PFSK-1 (cell line): ENCODE measurements around the gene HCRTR1.

Experiments
- FOXP2 ChIP-seq: optimal IDR thresholded peaks from 2 replicates; pipeline ENCODE3; 2011; ENCODE audit warnings: borderline replicate concordance, control low read depth, inconsistent platforms; ENCODE audit not compliant: insufficient read depth; ENCODE audit errors: extremely low read length, extremely low read depth
- POLR2AphosphoS5 ChIP-seq: IDR thresholded peaks from 2 replicates; pipeline ENCODE4 v1.6.1; 2012; ENCODE audit warnings: low read depth, mild to moderate bottlenecking, control low read depth, low read length, moderate library complexity
- REST ChIP-seq, 2 experiments: IDR thresholded peaks; 2 replicates each; pipeline versions ENCODE4 v1.6.1 to v1.8.0; 2011 to 2012; ENCODE audit warnings: low read depth in 2 of 2, low read length in 2 of 2, control low read depth in 1 of 2, inconsistent platforms in 1 of 2, mild to moderate bottlenecking in 1 of 2, moderate library complexity in 1 of 2; ENCODE audit not compliant: insufficient read depth in 1 of 2
- SIN3A ChIP-seq: IDR thresholded peaks from 2 replicates; pipeline ENCODE4 v1.6.1; 2012; ENCODE audit warnings: mild to moderate bottlenecking, low read length, moderate library complexity, borderline replicate concordance; ENCODE audit not compliant: insufficient read depth
- TAF1 ChIP-seq: IDR thresholded peaks from 2 replicates; pipeline ENCODE4 v1.6.1; 2012; ENCODE audit warnings: low read length, control low read depth, borderline replicate concordance; ENCODE audit not compliant: insufficient read depth

The HCRTR1 gene

GRCh38 chr1:31607360-31607759, 10.1 kb upstream of the HCRTR1 start:
- TF ChIP-seq POLR2AphosphoS5 = no peak
- TF ChIP-seq FOXP2 = no peak
- TF ChIP-seq TAF1 = no peak
- TF ChIP-seq SIN3A = no peak
- no peak for TF ChIP-seq REST (IDR thresholded peaks at IDR 0.05; ENCODE audit: insufficient read depth in 1 of 2, low read depth in 2 of 2, low read length in 2 of 2)

DNA sequence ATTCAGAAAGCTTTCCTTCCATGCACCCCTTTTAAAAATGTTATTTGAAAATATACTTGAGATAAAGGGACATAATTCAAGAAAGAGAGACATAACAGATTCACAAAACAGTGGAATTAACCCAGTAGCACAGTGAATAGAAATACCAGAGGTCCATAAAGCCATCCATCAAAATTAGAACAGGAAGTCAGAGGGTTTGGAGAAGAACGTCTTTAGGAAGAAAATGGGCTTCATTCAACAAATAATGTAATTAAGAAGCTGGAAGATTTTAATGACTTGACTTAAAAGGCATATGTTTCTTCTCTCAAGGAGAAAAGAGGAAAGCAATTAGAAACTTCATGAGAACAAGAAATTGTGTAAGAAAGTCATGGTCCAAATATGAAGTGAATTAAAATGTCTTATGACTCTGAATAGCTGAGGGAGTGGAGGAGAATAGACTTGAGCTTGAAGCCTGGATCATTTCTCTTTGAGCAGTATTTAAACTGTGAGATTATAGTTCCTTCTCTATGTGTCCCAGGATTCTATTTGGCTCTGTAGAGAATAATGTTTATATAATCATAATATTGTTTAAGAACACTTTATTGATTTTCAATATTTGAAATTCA, 7.9 kb upstream of the HCRTR1 start:
- TF ChIP-seq POLR2AphosphoS5 (no peak), FOXP2 (no peak), REST (IDR thresholded peaks at IDR 0.05; ENCODE audit: insufficient read depth in 1 of 2, low read depth in 2 of 2, low read length in 2 of 2) (no peak)

DNA sequence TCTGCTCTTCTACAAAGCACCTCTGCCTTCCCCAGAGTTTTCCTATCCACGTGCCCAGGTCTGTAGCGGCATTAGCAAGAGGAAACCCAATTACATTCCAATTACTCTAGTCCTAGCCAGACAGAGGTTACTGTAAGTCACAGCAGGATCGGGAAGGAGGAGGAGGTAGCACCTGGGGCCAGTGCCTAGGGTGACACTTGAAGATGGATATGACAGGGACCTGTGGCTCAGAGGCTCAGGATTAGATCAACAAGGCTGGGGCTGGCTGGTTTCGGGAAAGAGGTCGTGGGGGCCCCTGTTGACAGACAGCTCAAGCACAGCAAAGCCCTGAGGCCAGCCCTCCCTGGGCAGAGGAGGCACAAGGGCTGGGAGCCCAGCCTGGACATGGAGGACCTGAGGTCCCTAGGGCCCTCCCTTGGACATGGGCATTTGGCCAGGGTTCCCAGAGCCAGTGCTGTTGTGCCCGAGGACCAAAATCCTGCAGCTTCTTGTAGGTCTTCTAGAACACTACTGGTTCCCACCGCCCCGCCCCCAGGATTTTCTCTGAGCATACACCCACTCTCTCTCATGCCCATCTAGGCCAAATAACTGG, 3.0 kb upstream of the HCRTR1 start:
- TF ChIP-seq SIN3A (no peak), POLR2AphosphoS5 (no peak), REST (IDR thresholded peaks at IDR 0.05; ENCODE audit: insufficient read depth in 1 of 2, low read depth in 2 of 2, low read length in 2 of 2) (no peak), FOXP2 (no peak), TAF1 (no peak)

DNA sequence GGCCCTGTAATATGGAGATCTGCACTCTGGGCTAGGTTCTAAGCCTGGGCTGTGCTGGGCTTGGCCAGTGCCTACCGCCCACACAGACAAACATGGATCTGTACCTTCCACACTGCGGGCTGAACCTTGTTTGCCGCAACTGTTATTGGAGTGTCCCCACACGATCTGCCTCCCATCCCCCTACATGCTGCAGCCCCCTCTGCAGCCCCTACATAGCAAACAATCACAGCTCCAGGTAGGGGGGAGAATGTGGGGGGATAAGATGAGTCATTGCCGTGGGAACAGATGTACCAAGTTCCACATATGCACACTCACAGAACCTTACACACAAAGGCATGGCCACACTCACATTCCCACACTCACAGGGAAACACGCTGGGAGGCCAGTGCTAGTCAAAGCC, 2.1 kb upstream of the HCRTR1 start:
- TF ChIP-seq REST (IDR thresholded peaks at IDR 0.05; ENCODE audit: insufficient read depth in 1 of 2, low read depth in 2 of 2, low read length in 2 of 2) (no peak), TAF1 (no peak), FOXP2 (no peak), SIN3A (no peak), POLR2AphosphoS5 (no peak)

- no peak for TF ChIP-seq TAF1
These were observed 1.6 kb upstream of the HCRTR1 start for GRCh38 chr1:31615939-31616338.
